K562 treated with DMSO at 1 percent for 24 hours (cell line): ENCODE data around the gene SFXN3. TPM values are rescaled to one million over a fixed set of nuclear protein-coding genes. Genes with fewer than 3 reads are reported as not detected.

Experiments
- total RNA-seq: library from RNA; unstranded; fragments of 300-600 nt; gene quantifications from 2 replicates; pipeline ENCODE4 v1.2.3, GENCODE V29; 2022; ENCODE audit warnings: low read depth; ENCODE audit not compliant: insufficient read depth

Gene SFXN3
- total RNA-seq = 1.6 and 2.2 TPM in 2 replicates

GRCh38 chr10:101031128-101031795 lies at the start of gene SFXN3, which contains the start of gene PDZD7:
Gene SFXN3, plus strand, starts transcription at chr10:101031234. Its CDS starts 3,461 bp downstream, at chr10:101034695.
Gene PDZD7, minus strand, starts transcription at chr10:101031129. Its CDS starts 910 bp downstream, at chr10:101030219.

GRCh38 chr10:100986952-100987684 lies 43.9 kb upstream of the SFXN3 start, which contains the start of the genes MRPL43 and TWNK:
Gene MRPL43, minus strand, starts transcription at chr10:100987497. Its CDS starts 54 bp downstream, at chr10:100987443.
Gene TWNK, plus strand, starts transcription at chr10:100987543. Its CDS starts 668 bp downstream, at chr10:100988211.

GRCh38 chr10:100999742-101000126 lies 31.3 kb upstream of the SFXN3 start, which contains the start of gene LZTS2:
Gene LZTS2, plus strand, starts transcription at chr10:100999808. Its CDS starts 2,731 bp downstream, at chr10:101002539.

GRCh38 chr10:101061624-101062231 lies 30.7 kb downstream of the SFXN3 start, which contains the start of gene KAZALD1:
Gene KAZALD1, plus strand, starts transcription at chr10:101061989. Its CDS starts 604 bp downstream, at chr10:101062593.

Other genes with a start within 250 kb of the SFXN3 start
- gene SLF2, start 118.3 kb upstream of the SFXN3 start, total RNA-seq = 6.8 and 9.2 TPM in 2 replicates
- 1.7 and 2.2 TPM in 2 replicates for gene SEMA4G, start 61.7 kb upstream of the SFXN3 start, total RNA-seq
- gene MRPL43, start 43.7 kb upstream of the SFXN3 start, total RNA-seq = 60.4 and 67.9 TPM in 2 replicates
- gene TWNK, start 43.7 kb upstream of the SFXN3 start, total RNA-seq = 5.5 and 5.6 TPM in 2 replicates
- 57.4 and 59.9 TPM in 2 replicates for gene LZTS2, start 31.4 kb upstream of the SFXN3 start, total RNA-seq
- gene PDZD7, start 105 bp upstream of the SFXN3 start, total RNA-seq = 0.71 and 0.83 TPM in 2 replicates
- 26.7 and 31.9 TPM in 2 replicates for gene KAZALD1, start 30.8 kb downstream of the SFXN3 start, total RNA-seq
- gene TLX1, start 100.1 kb downstream of the SFXN3 start, total RNA-seq = 0.63 and 2.0 TPM in 2 replicates
- gene LBX1, start 198.2 kb downstream of the SFXN3 start, total RNA-seq = not detected in 2 replicates